ENCODE results near the gene ECE1.

- TF ChIP-seq CTCF (conservative IDR thresholded peaks at IDR 0.05; ENCODE audit: low read length) (no peak), EZH2phosphoT487 (IDR thresholded peaks at IDR 0.05; ENCODE audit: borderline replicate concordance) (no peak)
These were observed 282 bp upstream of the ECE1 start for GRCh38 chr1:21290546-21290944.
